ENCODE measurements around the gene BMPR2. TPM values are rescaled to one million over a fixed set of nuclear protein-coding genes. Genes with fewer than 3 reads are reported as not detected.
A peak's percentile ranks its signal among the peaks of the same experiment; 100 is the strongest.

Gene BMPR2
- total and polyA plus RNA-seq, 2 of the 8 experiments (the other 6 are each of a cell fraction or from before 2014, with no cell fraction given), result 5.5 to 19.8 TPM

- Histone ChIP-seq H4K91ac (replicated peaks; ENCODE audit: insufficient read length, low read length) (no peak overlapping the region), H3K79me1 (ENCODE audit: low read depth, low read length) (peaks cover 6% of the 10 kb centered on the region), H2AK5ac (ENCODE audit: low read depth, low read length) (no peak overlapping the region), H3K18ac (ENCODE audit: extremely low read depth, low read length) (no peak overlapping the region), H3K9ac (replicated peaks in 1 of 4; ENCODE audit: extremely low read depth in 1 of 4, low read depth in 3 of 4, low read length in 3 of 4) (no peak overlapping the region), H3K14ac (ENCODE audit: insufficient read length) (no peak overlapping the region), H2BK120ac (replicated peaks; ENCODE audit: low read depth, low read length) (no peak overlapping the region), H3K4me1 (replicated peaks in 1 of 4; ENCODE audit: control insufficient read depth in 3 of 4, insufficient read depth in 4 of 4, low read length in 3 of 4) (peaks cover 0 to 3% (median 3%) of the 10 kb centered on the region in 4 experiments; a peak in 3 of 7 replicates), H4K8ac (ENCODE audit: extremely low read depth, insufficient read depth, low read length) (no peak overlapping the region), H3K27ac (ENCODE audit: low read depth, low read length) (no peak overlapping the region), H3K79me2 (ENCODE audit: control insufficient read depth in 1 of 2, insufficient read depth in 2 of 2, low read length in 2 of 2) (peaks cover 11 to 90% of the 10 kb centered on the region in 2 experiments), H2BK12ac (ENCODE audit: low read depth, low read length) (no peak overlapping the region), H3K4me3 (ENCODE audit: extremely low read depth in 1 of 4, insufficient read depth in 2 of 4, low read depth in 3 of 4, low read length in 4 of 4) (no peak overlapping the region), H3K27me3 (replicated peaks in 1 of 4; ENCODE audit: control insufficient read depth in 3 of 4, extremely low read depth in 1 of 4, insufficient read depth in 3 of 4, low read length in 3 of 4) (no peaks in the 10 kb centered on the region), H2BK20ac (ENCODE audit: low read length) (no peak overlapping the region), H4K20me1 (replicated peaks in 1 of 2; ENCODE audit: control insufficient read depth in 1 of 2, insufficient read depth in 2 of 2, low read length in 2 of 2) (peaks cover 0 to 10% of the 10 kb centered on the region in 2 experiments), H2BK15ac (ENCODE audit: low read length) (no peak overlapping the region), H3K23ac (ENCODE audit: insufficient read length) (no peak overlapping the region), H2BK5ac (ENCODE audit: low read depth, low read length) (no peak overlapping the region), H3K4ac (replicated peaks; ENCODE audit: insufficient read length, low read depth, low read length) (no peak overlapping the region), H3K36me3 (ENCODE audit: control insufficient read depth in 2 of 4, insufficient read depth in 4 of 4, low read length in 3 of 4) (no peaks in the 10 kb centered on the region), H3K56ac (replicated peaks; ENCODE audit: insufficient read length, low read depth, low read length) (no peak overlapping the region), H2AFZ (ENCODE audit: low read length) (no peak overlapping the region), H4K5ac (ENCODE audit: insufficient read length, low read depth, low read length) (no peak overlapping the region), H3K9me3 (ENCODE audit: insufficient read depth in 2 of 2, low read depth in 1 of 2, low read length in 1 of 2) (no peaks in the 10 kb centered on the region), H3K23me2 (ENCODE audit: low read depth, low read length) (no peaks in the 10 kb centered on the region), H3K4me2 (ENCODE audit: insufficient read depth in 1 of 2, low read depth in 2 of 2, low read length in 2 of 2) (no peak overlapping the region)
- DNase-seq (ENCODE audit: low read depth in 1 of 2, low spot score in 2 of 2) (peak in 1 of 2 experiments; percentile 27), FAIRE-seq (no peak)
- CTCF ChIA-PET (ENCODE audit: partially characterized antibody), result no interaction called here
- 96% methylated on average over 2 of the region's 2 CpGs; no CpG with 5 or more reads in 1 of the 2 experiments for WGBS, 2 experiments (ENCODE audit: extremely low coverage in 1 of 2, insufficient coverage in 1 of 2, insufficient read length in 1 of 2, insufficient replicate concordance in 2 of 2, low coverage in 1 of 2, low lambda C conversion rate in 2 of 2, missing lambda C conversion rate in 1 of 2)
- POLR2A ChIA-PET (ENCODE audit: partially characterized antibody), result no interaction called here
- TF ChIP-seq SRF (IDR thresholded peaks at IDR 0.05; ENCODE audit: low read depth, low read length) (no peak), NANOG (IDR thresholded peaks at IDR 0.05; ENCODE audit: insufficient read depth, low read depth, low read length, poor library complexity, severe bottlenecking) (no peak), PHF8 (conservative IDR thresholded peaks at IDR 0.05; ENCODE audit: low read depth, low read length) (no peak), TAF1 (IDR thresholded peaks at IDR 0.05; ENCODE audit: low read depth, low read length) (no peak), SAP30 (IDR thresholded peaks at IDR 0.05; ENCODE audit: insufficient read depth, insufficient replicate concordance, low read length) (no peak), JUND (IDR thresholded peaks at IDR 0.05; ENCODE audit: low read length) (no peak), SUZ12 (IDR thresholded peaks at IDR 0.05; ENCODE audit: low read length) (no peak), RNF2 (IDR thresholded peaks at IDR 0.05; ENCODE audit: borderline replicate concordance, low read depth, low read length, missing control alignments, poor library complexity, severe bottlenecking) (no peak), CHD2 (IDR thresholded peaks at IDR 0.05; ENCODE audit: low read length) (no peak), ASH2L (IDR thresholded peaks at IDR 0.05; ENCODE audit: low read length) (no peak)
- TF ChIP-seq, protein P1, sequence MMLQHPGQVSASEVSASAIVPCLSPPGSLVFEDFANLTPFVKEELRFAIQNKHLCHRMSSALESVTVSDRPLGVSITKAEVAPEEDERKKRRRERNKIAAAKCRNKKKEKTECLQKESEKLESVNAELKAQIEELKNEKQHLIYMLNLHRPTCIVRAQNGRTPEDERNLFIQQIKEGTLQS (IDR thresholded peaks at IDR 0.05; ENCODE audit: insufficient read depth, low read depth, low read length), result no peak
- TF ChIP-seq, protein P2, sequence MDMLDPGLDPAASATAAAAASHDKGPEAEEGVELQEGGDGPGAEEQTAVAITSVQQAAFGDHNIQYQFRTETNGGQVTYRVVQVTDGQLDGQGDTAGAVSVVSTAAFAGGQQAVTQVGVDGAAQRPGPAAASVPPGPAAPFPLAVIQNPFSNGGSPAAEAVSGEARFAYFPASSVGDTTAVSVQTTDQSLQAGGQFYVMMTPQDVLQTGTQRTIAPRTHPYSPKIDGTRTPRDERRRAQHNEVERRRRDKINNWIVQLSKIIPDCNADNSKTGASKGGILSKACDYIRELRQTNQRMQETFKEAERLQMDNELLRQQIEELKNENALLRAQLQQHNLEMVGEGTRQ (IDR thresholded peaks at IDR 0.05; ENCODE audit: low read length), result no peak
Measured at GRCh38 chr2:202382684-202383083, 6.6 kb downstream of the BMPR2 start.
